ENCODE measurements around the gene IFNG-AS1.

IFNG-AS1 gene

DNA sequence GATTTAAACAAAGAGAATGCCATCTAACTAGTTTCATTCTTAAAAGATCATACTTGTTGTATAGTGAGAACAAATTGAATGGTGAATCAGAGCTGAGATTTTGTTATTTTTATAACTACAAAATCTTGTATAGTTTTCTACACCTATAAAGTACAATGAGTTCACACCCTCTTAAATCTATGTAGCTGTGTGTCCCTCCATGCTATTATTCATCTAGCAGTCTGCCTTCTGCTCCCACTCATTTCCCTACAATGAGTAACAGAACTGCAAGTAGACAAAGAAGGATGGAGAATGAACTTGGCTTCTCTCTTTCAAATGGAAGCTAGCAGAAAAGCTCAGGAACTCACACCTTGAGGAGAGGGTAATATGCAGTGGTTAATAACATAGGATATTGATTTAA, 7.1 kb downstream of the IFNG-AS1 start:
- DNase-seq: no peak

GRCh38 chr12:67998379-67998778, 9.1 kb downstream of the IFNG-AS1 start:
- no peak for DNase-seq

DNA sequence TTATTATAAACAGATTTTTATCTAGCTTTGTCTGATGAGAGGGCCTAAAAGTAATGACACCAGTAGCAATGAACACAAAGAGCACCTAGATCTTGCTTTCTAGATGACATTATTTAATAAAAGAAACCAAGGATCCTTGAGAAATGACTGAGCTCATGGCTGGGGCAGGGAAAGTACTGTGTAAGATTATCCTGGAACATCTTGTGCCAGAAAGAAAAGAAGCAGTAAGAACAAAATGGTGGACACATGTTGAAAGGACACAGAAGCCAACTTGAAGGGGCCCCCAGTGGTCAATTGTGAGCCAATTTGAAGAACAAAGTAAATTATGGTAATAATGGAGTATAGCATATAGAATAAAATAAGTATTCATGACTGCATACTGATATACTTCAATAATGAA, 10.0 kb downstream of the IFNG-AS1 start:
- no peak for DNase-seq

DNA sequence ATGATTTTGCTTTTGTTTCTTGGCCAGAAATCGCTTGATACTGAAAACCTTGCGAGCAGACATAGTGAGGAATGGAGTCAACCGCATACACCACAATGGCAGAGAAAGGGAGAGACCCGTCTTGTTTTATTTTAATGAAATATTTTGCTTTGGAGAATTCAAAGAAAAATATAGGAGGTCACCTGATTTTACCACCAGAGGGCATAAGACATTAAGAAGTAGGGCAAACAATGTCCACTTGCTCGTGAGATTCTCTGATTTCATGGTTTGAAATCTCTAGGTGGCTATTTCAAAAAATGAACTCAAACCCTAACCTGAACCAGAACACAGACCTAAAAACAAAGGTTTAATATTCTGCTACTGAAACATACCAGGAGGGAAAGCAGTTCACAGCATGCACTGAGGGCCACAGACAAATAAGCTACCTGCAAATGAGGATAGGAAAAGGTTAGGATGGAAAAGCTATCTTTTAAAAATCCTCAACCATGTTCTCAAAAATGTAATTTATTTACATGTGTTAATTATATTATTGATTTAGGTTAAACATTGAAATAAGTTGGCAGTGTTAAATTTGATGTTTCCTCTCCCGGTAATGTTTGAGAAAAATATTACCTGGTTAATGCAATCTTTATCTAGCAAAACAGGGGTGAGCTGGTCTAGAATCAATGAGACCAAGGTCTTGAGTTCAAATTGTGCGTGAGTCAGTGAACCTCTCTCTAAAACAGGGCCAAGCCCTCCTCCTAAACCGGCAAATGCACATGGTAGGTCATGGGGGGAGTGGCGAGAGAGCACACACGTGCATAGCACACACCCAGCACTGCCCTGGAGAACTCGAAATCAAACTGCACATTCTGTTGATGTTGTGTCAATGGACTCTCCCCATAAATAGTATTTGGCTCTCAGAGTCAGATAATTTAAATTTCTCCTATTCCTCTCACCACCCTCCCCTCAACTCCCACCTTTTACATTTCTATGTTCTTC, 12.5 kb downstream of the IFNG-AS1 start:
- peak in 1 of 2 donors; percentile 19 for DNase-seq

- DNase-seq: no peak
Observed at GRCh38 chr12:68003777-68004176, 14.5 kb downstream of the IFNG-AS1 start.

DNA sequence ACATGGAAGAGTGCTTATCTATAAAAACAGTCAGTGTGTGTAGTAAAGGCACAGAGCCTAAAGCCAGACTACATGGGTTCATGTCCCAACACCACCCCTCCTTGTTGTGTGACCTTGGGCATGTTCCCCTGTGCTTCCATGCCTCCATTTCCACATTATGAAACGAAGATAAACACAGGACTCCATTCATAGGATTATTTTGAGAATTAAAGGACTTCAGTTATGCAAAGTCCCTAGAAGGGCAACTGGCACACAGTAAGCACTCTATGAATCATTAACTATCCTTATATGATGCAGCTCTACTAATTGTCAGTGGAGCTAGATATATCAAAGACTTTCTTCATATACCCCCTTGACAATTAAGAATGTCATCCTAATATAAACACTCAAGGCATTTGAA, 17.8 kb downstream of the IFNG-AS1 start:
- no peak for DNase-seq

GRCh38 chr12:68007466-68007865, 18.2 kb downstream of the IFNG-AS1 start:
- DNase-seq: no peak

- no peak for DNase-seq
Observed at GRCh38 chr12:68011206-68011881, 22.1 kb downstream of the IFNG-AS1 start.

- DNase-seq: no peak
Observed at GRCh38 chr12:68011882-68012207, 22.6 kb downstream of the IFNG-AS1 start.

DNA sequence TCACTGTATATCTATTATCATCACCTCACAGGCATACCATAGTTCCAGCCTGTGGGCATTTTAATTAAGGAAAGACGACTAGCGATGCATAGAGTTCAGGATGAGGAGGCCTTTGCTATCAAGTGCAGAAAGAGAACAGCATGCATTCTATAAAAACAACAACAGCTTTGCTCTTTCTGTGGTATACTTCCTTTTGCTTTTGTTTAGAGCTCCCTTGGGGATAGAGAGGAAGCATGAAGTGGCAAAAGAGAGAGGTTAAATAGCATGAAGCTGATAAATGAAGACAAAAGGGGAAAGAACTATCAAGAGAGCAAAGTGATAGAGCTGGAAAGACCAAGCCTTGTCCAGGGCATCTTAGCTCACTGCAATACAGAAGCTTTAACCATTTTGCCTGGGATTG, 23.5 kb downstream of the IFNG-AS1 start:
- DNase-seq: no peak

GRCh38 chr12:68013181-68013580, 23.9 kb downstream of the IFNG-AS1 start:
- DNase-seq: no peak

DNA sequence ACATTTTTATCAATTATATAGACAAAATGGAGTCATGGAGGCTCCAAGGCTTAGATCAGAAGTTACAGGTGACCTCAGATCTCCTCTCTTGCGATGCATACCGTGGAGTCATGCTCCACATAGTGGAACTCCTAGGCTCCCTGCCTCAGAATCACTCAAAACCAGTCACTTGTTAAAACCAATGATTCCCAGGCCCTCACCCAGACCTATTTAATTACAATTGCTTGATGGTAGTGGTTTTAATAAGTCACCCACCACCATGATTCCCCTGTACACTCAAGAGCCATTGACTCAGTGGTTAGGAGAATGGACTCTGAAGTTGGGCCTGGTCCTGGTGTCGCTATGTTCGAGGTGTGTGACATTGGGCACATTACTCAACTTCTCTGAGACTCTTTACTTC, 26.9 kb downstream of the IFNG-AS1 start:
- no peak for DNase-seq

DNA sequence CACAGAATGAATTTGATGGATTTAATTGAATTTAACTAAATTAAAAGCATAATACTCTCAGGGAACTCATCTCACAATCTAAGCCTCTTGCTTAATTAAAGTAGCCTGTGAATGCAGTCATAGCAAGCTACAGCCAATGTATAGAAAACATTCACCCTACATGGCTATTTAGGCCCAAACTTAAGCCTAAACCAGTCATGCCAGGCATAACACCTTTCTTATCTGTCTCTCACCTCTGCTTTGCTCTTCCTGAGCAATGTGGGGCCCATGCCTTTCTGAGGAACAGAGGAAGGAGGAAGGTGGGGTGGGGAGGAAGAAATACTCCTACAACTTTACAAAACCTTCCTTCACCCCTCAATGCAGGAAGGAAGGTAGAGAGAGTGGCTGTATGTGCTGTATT, 29.1 kb downstream of the IFNG-AS1 start:
- no peak for DNase-seq

- no peak for DNase-seq
Observed at GRCh38 chr12:68020049-68020448, 30.8 kb downstream of the IFNG-AS1 start.

- DNase-seq: no peak
Observed at GRCh38 chr12:68020699-68021098, 31.5 kb downstream of the IFNG-AS1 start.

DNA sequence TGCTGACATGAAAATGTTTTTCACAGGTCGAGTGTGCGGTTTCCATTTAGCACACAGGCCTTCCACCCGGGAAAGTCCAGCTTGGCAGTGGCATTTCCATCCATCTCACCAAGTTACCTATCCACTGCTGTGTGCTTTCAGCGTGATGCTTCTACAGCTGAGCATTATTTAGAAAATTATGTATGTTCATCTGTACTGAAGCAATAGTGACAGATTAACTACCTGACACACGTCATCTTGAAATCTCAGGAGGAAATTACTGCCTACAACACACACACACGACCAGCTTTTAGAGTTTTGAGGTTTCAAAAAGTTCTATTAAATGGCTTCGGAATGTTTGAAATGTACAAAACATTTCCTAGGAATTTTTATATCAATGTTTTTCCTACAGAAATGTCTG, 39.4 kb downstream of the IFNG-AS1 start:
- peak in 1 of 2 donors; percentile 23 for DNase-seq

GRCh38 chr12:68030248-68030647, 41.0 kb downstream of the IFNG-AS1 start:
- no peak for DNase-seq

- DNase-seq: no peak
Observed at GRCh38 chr12:68031174-68031573, 41.9 kb downstream of the IFNG-AS1 start.

DNA sequence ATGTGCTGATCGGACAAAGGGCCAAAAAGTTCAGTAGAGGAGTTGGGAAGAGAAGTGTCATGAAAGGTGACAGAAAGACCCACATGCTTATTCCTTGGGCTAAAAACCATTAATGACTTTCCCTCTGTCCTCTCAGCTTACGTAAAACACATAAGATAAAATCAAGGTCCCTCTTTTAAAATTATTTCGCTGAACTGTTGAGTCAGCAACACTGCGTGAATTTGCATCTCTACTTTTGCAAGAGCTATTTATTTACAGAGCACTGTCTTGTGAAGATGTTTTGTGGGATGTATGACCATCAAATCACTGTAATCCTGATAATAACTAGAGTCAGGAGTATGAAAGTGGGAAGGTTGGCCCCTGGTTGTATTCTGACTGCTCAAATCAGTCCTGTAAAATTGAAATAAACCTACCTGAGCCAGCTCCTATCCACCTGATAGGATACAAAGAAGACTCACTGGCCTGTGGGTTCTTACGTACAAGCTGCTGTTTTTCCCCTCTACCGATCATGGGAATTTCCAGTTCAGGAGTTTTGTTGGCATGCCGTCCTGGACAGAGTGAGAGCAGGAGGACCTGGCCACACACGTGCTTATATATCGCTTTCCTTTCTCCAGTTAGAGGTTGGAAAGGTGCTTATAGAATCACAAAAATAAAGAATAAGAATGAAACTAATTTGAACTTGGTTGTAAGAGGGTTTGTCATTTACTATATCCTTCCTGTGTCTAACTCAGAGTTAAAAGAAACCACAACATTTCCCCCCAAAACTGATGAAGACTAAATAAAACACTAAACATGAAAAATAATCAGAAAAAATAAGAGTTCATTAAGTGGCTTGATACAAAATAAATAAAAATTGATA, 42.9 kb downstream of the IFNG-AS1 start:
- DNase-seq: peak in 1 of 2 donors; percentile 36

- DNase-seq: no peak
Observed at GRCh38 chr12:68034567-68034966, 45.3 kb downstream of the IFNG-AS1 start.

- peak; percentile 3 to 28 for DNase-seq
Observed at GRCh38 chr12:68036642-68037041, 47.4 kb downstream of the IFNG-AS1 start.

GRCh38 chr12:68037616-68038255, 48.5 kb downstream of the IFNG-AS1 start:
- DNase-seq: no peak

- DNase-seq: no peak
Observed at GRCh38 chr12:68038650-68039049, 49.4 kb downstream of the IFNG-AS1 start.
